ENCODE results near the gene ZNF341.
"Not testable (repeated sequence)": the region's sequence is repeated elsewhere in the genome, so short reads cannot be mapped to it uniquely, and the experiment has no call there.

The ZNF341 gene

GRCh38 chr20:33731693-33732165, at the start of gene ZNF341:
TSS of gene ZNF341 (plus strand) at chr20:33731996. CDS start at chr20:33732022, 26 bp downstream.
- DNase-seq: peak; percentile 93 to 94

GRCh38 chr20:33684533-33685327, 47.1 kb upstream of the ZNF341 start:
- no peak for DNase-seq

- DNase-seq: peak; percentile 38 to 43
Measured at GRCh38 chr20:33685328-33686099, 46.3 kb upstream of the ZNF341 start.

- peak; percentile 94 to 95 for DNase-seq
Measured at GRCh38 chr20:33686100-33686983, 45.5 kb upstream of the ZNF341 start, which contains the start of gene E2F1. TSS of gene E2F1 (minus strand) at chr20:33686385. CDS start at chr20:33686264, 121 bp downstream.

- DNase-seq: no peak
Measured at GRCh38 chr20:33686984-33687366, 44.8 kb upstream of the ZNF341 start.

GRCh38 chr20:33687370-33687915, 44.4 kb upstream of the ZNF341 start:
- DNase-seq: peak in 1 of 2 donors; percentile 25

GRCh38 chr20:33687993-33688937, 43.5 kb upstream of the ZNF341 start:
- no peak for DNase-seq

GRCh38 chr20:33688938-33689424, 42.8 kb upstream of the ZNF341 start:
- DNase-seq: no peak

GRCh38 chr20:33689493-33689892, 42.3 kb upstream of the ZNF341 start:
- DNase-seq: no peak

GRCh38 chr20:33689973-33690372, 41.8 kb upstream of the ZNF341 start:
- peak; percentile 39 to 77 for DNase-seq

- no peak for DNase-seq
Measured at GRCh38 chr20:33693289-33693688, 38.5 kb upstream of the ZNF341 start.

GRCh38 chr20:33693741-33694638, 37.8 kb upstream of the ZNF341 start:
- no peak for DNase-seq

GRCh38 chr20:33694639-33695012, 37.2 kb upstream of the ZNF341 start:
- DNase-seq: no peak

GRCh38 chr20:33696448-33696847, 35.3 kb upstream of the ZNF341 start:
- DNase-seq: no peak

- DNase-seq: no peak
Measured at GRCh38 chr20:33697129-33697528, 34.7 kb upstream of the ZNF341 start.

GRCh38 chr20:33698966-33699365, 32.8 kb upstream of the ZNF341 start:
- DNase-seq: not testable (repeated sequence)

- not testable (repeated sequence) for DNase-seq
Measured at GRCh38 chr20:33700696-33701441, 30.9 kb upstream of the ZNF341 start.

GRCh38 chr20:33701629-33702450, 30.0 kb upstream of the ZNF341 start:
- DNase-seq: no peak

All from CD4-positive, alpha-beta T cell treated with Interleukin-1 beta for 1 hour (primary cell).